ENCODE data around the gene LRP5.
"Not testable (repeated sequence)": the region's sequence is repeated elsewhere in the genome, so short reads cannot be mapped to it uniquely, and the experiment has no call there.

The LRP5 gene

GRCh38 chr11:68432874-68433273 is 120.5 kb downstream of the LRP5 start:
- Histone ChIP-seq H3K4me3 (ENCODE audit: low read length in 2 of 2) (no peak overlapping the region), H3K23ac (ENCODE audit: low read depth, low read length, poor library complexity) (no peak overlapping the region), H3K79me1 (ENCODE audit: low read depth, low read length) (peaks cover 4% of the 10 kb centered on the region), H3K36me3 (replicated peaks in 1 of 2; ENCODE audit: control insufficient read depth in 2 of 2, insufficient read depth in 2 of 2, low read length in 2 of 2) (peaks cover 29 to 83% of the 10 kb centered on the region in 2 donors), H3K18ac (ENCODE audit: low read length) (peak overlapping the region; percentile 45), H2AK5ac (ENCODE audit: low read depth, low read length) (no peak overlapping the region), H2AFZ (ENCODE audit: low read length) (no peak overlapping the region), H3K27ac (replicated peaks; ENCODE audit: low read length) (no peak overlapping the region), H3K4ac (ENCODE audit: low read length) (no peak overlapping the region), H3K4me2 (ENCODE audit: insufficient read depth, low read length, poor library complexity, severe bottlenecking) (no peak overlapping the region), H3K14ac (ENCODE audit: low read length) (no peak overlapping the region), H3K9ac (ENCODE audit: low read depth, low read length, poor library complexity) (no peak overlapping the region), H4K8ac (ENCODE audit: low read depth, low read length) (no peak overlapping the region), H2BK5ac (ENCODE audit: low read length) (no peak overlapping the region), H2BK15ac (ENCODE audit: low read length) (no peak overlapping the region), H4K91ac (ENCODE audit: low read depth, low read length, poor library complexity) (no peak overlapping the region), H2BK12ac (ENCODE audit: low read length) (peak overlapping the region; percentile 85), H3K4me1 (ENCODE audit: control insufficient read depth in 2 of 2, insufficient read depth in 1 of 2, low read depth in 1 of 2, low read length in 2 of 2) (no peaks in the 10 kb centered on the region), H2BK120ac (ENCODE audit: low read depth, low read length) (no peak overlapping the region), H3K9me3 (replicated peaks in 1 of 2; ENCODE audit: control insufficient read depth in 2 of 2, insufficient read depth in 1 of 2, low read depth in 1 of 2, low read length in 2 of 2) (peaks cover 11 to 18% of the 10 kb centered on the region in 2 donors), H3K27me3 (ENCODE audit: control insufficient read depth in 3 of 3, insufficient read depth in 3 of 3, low read depth in 1 of 3, low read length in 3 of 3) (no peaks in the 10 kb centered on the region)
- no CpG with 5 or more reads among the region's 17 CpGs for WGBS, 2 donors (ENCODE audit: extremely low coverage in 2 of 2, insufficient read length in 2 of 2, insufficient replicate concordance in 1 of 2)
- no peak for DNase-seq (ENCODE audit: low spot score)

- Histone ChIP-seq H4K8ac (ENCODE audit: low read depth, low read length) (no peak overlapping the region), H3K79me1 (ENCODE audit: low read depth, low read length) (peaks cover 4% of the 10 kb centered on the region), H2BK15ac (ENCODE audit: low read length) (no peak overlapping the region), H2BK120ac (ENCODE audit: low read depth, low read length) (no peak overlapping the region), H3K4me1 (ENCODE audit: control insufficient read depth in 2 of 2, insufficient read depth in 1 of 2, low read depth in 1 of 2, low read length in 2 of 2) (no peaks in the 10 kb centered on the region), H3K4me3 (ENCODE audit: low read length in 2 of 2) (no peak overlapping the region), H3K4me2 (ENCODE audit: insufficient read depth, low read length, poor library complexity, severe bottlenecking) (no peak overlapping the region), H3K18ac (ENCODE audit: low read length) (no peak overlapping the region), H3K27ac (replicated peaks; ENCODE audit: low read length) (no peak overlapping the region), H2AFZ (ENCODE audit: low read length) (no peak overlapping the region), H3K4ac (ENCODE audit: low read length) (no peak overlapping the region), H3K36me3 (replicated peaks in 1 of 2; ENCODE audit: control insufficient read depth in 2 of 2, insufficient read depth in 2 of 2, low read length in 2 of 2) (peaks cover 26 to 83% of the 10 kb centered on the region in 2 donors), H3K23ac (ENCODE audit: low read depth, low read length, poor library complexity) (peak overlapping the region; percentile 17), H4K91ac (ENCODE audit: low read depth, low read length, poor library complexity) (no peak overlapping the region), H2BK12ac (ENCODE audit: low read length) (no peak overlapping the region), H3K27me3 (ENCODE audit: control insufficient read depth in 3 of 3, insufficient read depth in 3 of 3, low read depth in 1 of 3, low read length in 3 of 3) (no peaks in the 10 kb centered on the region), H2AK5ac (ENCODE audit: low read depth, low read length) (no peak overlapping the region), H3K9ac (ENCODE audit: low read depth, low read length, poor library complexity) (peak overlapping the region; percentile 45), H2BK5ac (ENCODE audit: low read length) (no peak overlapping the region), H3K9me3 (replicated peaks in 1 of 2; ENCODE audit: control insufficient read depth in 2 of 2, insufficient read depth in 1 of 2, low read depth in 1 of 2, low read length in 2 of 2) (peaks cover 8 to 12% of the 10 kb centered on the region in 2 donors), H3K14ac (ENCODE audit: low read length) (no peak overlapping the region)
- DNase-seq (ENCODE audit: low spot score): no peak
- no CpG with 5 or more reads among the region's 31 CpGs for WGBS, 2 donors (ENCODE audit: extremely low coverage in 2 of 2, insufficient read length in 2 of 2, insufficient replicate concordance in 1 of 2)
These were observed 121.2 kb downstream of the LRP5 start for GRCh38 chr11:68433541-68433940.

GRCh38 chr11:68434159-68434558 is 121.8 kb downstream of the LRP5 start:
- not testable (repeated sequence) for H2AK5ac ChIP-seq (ENCODE audit: low read depth, low read length); H3K4me3 ChIP-seq (ENCODE audit: low read length in 2 of 2); H2BK12ac ChIP-seq (ENCODE audit: low read length); H3K79me1 ChIP-seq (ENCODE audit: low read depth, low read length); H3K4me2 ChIP-seq (ENCODE audit: insufficient read depth, low read length, poor library complexity, severe bottlenecking); H3K27me3 ChIP-seq (ENCODE audit: control insufficient read depth in 3 of 3, insufficient read depth in 3 of 3, low read depth in 1 of 3, low read length in 3 of 3); H3K4ac ChIP-seq (ENCODE audit: low read length); H2AFZ ChIP-seq (ENCODE audit: low read length); H3K18ac ChIP-seq (ENCODE audit: low read length); DNase-seq (ENCODE audit: low spot score); H3K9ac ChIP-seq (ENCODE audit: low read depth, low read length, poor library complexity); H3K23ac ChIP-seq (ENCODE audit: low read depth, low read length, poor library complexity); H4K91ac ChIP-seq (ENCODE audit: low read depth, low read length, poor library complexity); H2BK5ac ChIP-seq (ENCODE audit: low read length); H4K8ac ChIP-seq (ENCODE audit: low read depth, low read length); H3K4me1 ChIP-seq (ENCODE audit: control insufficient read depth in 2 of 2, insufficient read depth in 1 of 2, low read depth in 1 of 2, low read length in 2 of 2); H2BK120ac ChIP-seq (ENCODE audit: low read depth, low read length); H2BK15ac ChIP-seq (ENCODE audit: low read length); H3K27ac ChIP-seq (replicated peaks; ENCODE audit: low read length); H3K9me3 ChIP-seq (replicated peaks in 1 of 2; ENCODE audit: control insufficient read depth in 2 of 2, insufficient read depth in 1 of 2, low read depth in 1 of 2, low read length in 2 of 2); H3K14ac ChIP-seq (ENCODE audit: low read length)
- H3K36me3 ChIP-seq (replicated peaks in 1 of 2; ENCODE audit: control insufficient read depth in 2 of 2, insufficient read depth in 2 of 2, low read length in 2 of 2): peaks cover 29 to 85% of the 10 kb centered on the region in 2 donors
- WGBS, 2 donors (ENCODE audit: extremely low coverage in 2 of 2, insufficient read length in 2 of 2, insufficient replicate concordance in 1 of 2): no CpG with 5 or more reads among the region's 5 CpGs

- no peaks in the 10 kb centered on the region for H3K9me3 ChIP-seq (replicated peaks in 1 of 2; ENCODE audit: control insufficient read depth in 2 of 2, insufficient read depth in 1 of 2, low read depth in 1 of 2, low read length in 2 of 2)
- no peak overlapping the region for H2BK12ac ChIP-seq (ENCODE audit: low read length)
- H2AFZ ChIP-seq (ENCODE audit: low read length): no peak overlapping the region
- no peak overlapping the region for H3K18ac ChIP-seq (ENCODE audit: low read length)
- no peak overlapping the region for H3K23ac ChIP-seq (ENCODE audit: low read depth, low read length, poor library complexity)
- no peak overlapping the region for H2AK5ac ChIP-seq (ENCODE audit: low read depth, low read length)
- H3K4ac ChIP-seq (ENCODE audit: low read length): no peak overlapping the region
- no peak overlapping the region for H4K8ac ChIP-seq (ENCODE audit: low read depth, low read length)
- H2BK15ac ChIP-seq (ENCODE audit: low read length): no peak overlapping the region
- H3K27ac ChIP-seq (replicated peaks; ENCODE audit: low read length): no peak overlapping the region
- no peak overlapping the region for H3K4me3 ChIP-seq (ENCODE audit: low read length in 2 of 2)
- H3K9ac ChIP-seq (ENCODE audit: low read depth, low read length, poor library complexity): peak overlapping the region; percentile 24
- WGBS, 2 donors (ENCODE audit: extremely low coverage in 2 of 2, insufficient read length in 2 of 2, insufficient replicate concordance in 1 of 2): no CpG with 5 or more reads among the region's 16 CpGs
- H3K4me1 ChIP-seq (ENCODE audit: control insufficient read depth in 2 of 2, insufficient read depth in 1 of 2, low read depth in 1 of 2, low read length in 2 of 2): peaks cover 2 to 11% of the 10 kb centered on the region in 2 donors
- H3K36me3 ChIP-seq (replicated peaks in 1 of 2; ENCODE audit: control insufficient read depth in 2 of 2, insufficient read depth in 2 of 2, low read length in 2 of 2): peaks cover 24 to 83% of the 10 kb centered on the region in 2 donors
- no peak overlapping the region for H3K14ac ChIP-seq (ENCODE audit: low read length)
- peak overlapping the region; percentile 32 for H4K91ac ChIP-seq (ENCODE audit: low read depth, low read length, poor library complexity)
- H3K27me3 ChIP-seq (ENCODE audit: control insufficient read depth in 3 of 3, insufficient read depth in 3 of 3, low read depth in 1 of 3, low read length in 3 of 3): no peaks in the 10 kb centered on the region
- H2BK5ac ChIP-seq (ENCODE audit: low read length): no peak overlapping the region
- H3K79me1 ChIP-seq (ENCODE audit: low read depth, low read length): peaks cover 4% of the 10 kb centered on the region
- H2BK120ac ChIP-seq (ENCODE audit: low read depth, low read length): no peak overlapping the region
- DNase-seq (ENCODE audit: low spot score): no peak
- H3K4me2 ChIP-seq (ENCODE audit: insufficient read depth, low read length, poor library complexity, severe bottlenecking): no peak overlapping the region
These were observed 123.9 kb downstream of the LRP5 start for GRCh38 chr11:68436162-68436888.

All from neuronal stem cell (in vitro differentiated cells).